ENCODE measurements around the gene GATM.
"Not testable (repeated sequence)": the region's sequence is repeated elsewhere in the genome, so short reads cannot be mapped to it uniquely, and the experiment has no call there.

GATM gene

DNA sequence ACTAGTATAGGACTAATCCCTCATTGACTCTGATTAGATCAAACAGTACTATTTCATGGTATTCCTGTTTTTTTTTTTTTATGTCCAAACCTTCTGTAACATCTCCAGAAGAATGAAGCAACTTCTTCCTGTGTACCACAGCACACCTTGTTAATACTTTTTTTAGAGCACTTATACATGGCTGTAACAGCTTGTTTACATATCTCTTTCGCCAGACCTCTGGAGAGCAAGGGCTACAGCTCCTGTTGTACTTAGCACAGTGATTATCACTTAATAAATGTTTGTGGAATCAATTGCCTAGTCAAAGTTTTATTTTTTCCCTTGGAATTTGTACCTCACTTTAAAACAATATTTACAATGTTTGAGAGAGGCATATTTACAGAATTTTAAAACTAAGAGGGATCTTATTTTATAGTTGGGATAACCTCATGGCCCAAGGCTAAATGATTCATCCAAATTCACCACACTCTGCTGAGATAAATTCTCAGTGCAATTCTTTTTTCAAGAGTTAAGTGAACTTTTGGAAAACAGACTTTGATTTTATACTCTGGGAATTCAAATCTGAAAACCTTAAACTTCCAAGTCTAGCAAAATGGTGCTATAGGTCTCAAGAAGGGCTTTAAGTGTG lies 9.2 kb upstream of the GATM start:
- ATAC-seq (no peak), DNase-seq (no peak)

DNA sequence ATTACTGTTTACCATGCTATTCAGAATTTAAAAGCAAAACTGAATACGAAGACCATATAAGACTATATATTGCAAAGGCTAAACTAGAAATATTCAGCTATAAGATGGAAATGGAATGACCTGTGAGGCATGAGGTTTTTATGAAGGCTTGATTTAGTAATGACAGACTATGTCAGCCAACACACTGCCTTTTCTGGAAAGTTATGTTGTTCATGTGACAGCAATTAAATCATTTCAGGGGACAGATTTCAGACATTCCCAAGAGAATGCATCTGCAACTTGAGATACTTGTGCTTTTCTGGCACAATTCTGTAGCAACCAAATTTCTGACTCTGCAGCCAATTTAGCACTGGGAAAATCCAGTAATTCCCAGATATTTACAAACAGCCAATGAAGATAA lies 8.6 kb upstream of the GATM start:
- DNase-seq (no peak), ATAC-seq (no peak)

DNA sequence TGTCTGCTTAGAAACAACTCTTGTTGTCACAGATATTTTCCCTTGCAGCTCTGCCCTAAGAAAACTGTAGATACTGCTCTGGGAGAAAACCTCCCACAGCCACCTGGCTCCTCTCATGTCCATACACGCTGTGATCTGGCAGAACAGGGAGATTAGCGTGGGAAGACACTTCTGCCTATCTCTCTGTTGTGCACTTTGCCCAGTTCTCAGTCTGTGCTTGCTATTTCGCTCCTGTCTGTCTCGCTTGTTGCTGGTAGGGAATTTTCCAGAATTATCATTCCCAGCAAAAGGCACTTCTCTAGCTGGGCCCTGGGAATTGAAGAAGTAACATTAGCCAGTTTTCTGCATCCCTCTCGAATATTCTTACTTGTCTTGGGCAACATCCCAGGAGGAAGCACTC lies 8.1 kb upstream of the GATM start:
- DNase-seq, result no peak

DNA sequence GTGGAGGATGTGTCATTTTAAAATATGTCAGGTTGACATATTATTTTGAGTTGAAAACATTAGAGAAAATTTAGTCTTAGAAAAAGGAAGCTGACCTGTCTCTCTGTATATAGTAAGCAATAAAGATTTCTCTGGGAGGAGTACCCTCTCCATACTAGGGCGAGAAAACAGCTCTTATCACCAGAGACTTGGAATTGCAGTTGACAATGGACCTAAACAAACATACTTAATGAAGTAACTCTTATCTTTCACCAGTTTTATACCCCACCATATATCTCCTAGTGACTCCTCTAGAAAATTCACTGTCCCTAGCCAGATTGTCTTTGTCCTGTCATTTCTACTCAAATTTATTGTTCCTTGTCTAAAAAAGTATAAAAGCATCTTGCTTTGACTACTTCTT lies 7.2 kb upstream of the GATM start:
- ATAC-seq, result no peak
- no peak for DNase-seq

More for the DNA sequence above, 8.1 kb upstream of the GATM start:
- ATAC-seq, result no peak

DNA sequence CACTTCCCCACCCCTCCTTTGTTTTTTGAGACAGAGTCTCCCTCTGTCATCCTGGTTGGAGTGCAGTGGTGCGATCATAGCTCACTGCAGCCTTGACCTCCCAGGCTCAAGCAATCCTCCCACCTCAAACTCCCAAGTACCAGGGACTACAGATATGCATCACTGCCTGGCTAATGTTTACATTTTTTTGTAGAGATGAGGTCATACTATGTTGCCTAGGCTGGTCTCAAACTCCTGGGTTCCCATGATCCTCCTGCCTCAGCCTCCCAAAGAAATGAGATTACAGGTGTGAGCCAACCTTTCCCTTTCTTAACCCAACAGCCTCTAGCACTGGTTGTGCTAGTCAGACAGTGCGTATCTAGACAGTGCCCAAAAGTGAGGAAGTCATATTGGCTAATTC lies 6.4 kb upstream of the GATM start:
- no peak for ATAC-seq

DNA sequence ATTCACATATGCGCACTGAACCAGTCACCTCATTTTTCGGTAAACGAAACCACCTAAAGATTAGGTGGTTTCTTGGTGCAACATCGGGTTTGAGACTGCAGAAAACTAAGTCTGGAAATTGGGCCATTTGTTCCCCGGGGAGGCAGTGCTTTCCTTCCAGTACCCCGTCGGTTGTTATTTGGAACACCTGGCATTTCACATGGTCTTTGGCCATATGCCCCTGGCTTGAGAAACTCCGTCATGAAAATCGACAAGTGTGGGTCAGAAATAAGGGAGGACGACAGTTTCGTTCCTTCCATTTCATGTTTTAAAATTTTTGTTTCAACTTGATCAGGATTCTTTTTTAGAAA lies 544 bp upstream of the GATM start:
- ATAC-seq (no peak), DNase-seq (no peak)

More for the DNA sequence above, 6.4 kb upstream of the GATM start:
- no peak for DNase-seq

DNA sequence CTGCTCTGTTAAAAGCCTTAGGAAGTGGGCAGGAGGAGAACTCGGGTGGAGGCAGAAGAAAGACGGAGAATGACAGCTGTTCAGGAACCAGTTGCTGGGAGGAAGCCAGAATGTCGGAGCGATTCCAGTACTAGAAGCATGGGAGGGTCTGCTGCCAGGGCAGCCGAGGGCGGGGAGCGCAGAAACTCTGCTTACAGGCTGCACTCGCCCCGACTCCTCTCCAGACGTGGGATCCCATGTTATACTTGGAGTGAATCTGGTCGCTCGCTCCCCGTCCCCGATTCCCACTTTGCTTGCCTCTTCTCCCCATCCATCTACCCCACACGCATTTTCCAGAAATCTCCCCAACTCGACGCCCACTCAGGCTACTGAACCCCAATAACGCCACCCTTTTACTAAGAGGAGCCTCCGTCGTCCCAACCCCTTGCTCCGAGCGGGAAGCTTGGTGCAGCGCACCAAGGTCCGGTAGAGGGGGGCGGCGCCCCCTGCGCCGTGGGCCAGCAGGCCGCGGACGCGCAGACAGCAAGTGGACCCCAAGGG lies 665 bp downstream of the GATM start:
- ATAC-seq (no peak), DNase-seq (no peak)

DNA sequence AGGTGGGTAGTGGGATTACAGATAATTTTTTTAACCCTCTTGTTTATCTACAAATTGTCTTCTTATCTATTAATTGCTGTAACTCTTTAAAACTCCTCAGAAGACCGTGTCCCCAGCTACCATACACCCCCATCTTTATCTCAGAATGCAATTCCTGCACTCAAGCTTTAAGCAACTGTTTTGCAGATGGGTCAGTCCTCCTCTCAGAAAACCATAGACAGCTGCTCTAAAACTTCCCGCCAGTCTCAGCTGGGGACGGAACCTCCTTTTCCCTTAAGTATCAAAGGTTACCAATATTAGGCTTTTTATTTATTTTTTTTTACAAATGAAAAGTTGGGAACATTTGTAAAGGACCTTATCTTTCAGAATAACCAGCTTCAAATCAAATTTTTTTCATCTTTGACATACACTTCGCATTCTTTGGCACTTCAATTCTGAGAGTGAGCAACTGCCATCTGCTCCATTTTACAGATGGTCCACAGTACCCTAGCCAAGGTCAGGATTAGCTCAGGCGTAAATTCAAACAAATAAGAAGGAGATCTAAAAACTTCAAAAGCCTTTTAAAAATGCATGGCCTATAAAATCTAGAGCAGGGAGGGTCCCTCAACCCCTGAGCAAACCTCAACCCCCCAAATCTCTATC lies 1.3 kb downstream of the GATM start:
- DNase-seq (no peak), ATAC-seq (no peak)

DNA sequence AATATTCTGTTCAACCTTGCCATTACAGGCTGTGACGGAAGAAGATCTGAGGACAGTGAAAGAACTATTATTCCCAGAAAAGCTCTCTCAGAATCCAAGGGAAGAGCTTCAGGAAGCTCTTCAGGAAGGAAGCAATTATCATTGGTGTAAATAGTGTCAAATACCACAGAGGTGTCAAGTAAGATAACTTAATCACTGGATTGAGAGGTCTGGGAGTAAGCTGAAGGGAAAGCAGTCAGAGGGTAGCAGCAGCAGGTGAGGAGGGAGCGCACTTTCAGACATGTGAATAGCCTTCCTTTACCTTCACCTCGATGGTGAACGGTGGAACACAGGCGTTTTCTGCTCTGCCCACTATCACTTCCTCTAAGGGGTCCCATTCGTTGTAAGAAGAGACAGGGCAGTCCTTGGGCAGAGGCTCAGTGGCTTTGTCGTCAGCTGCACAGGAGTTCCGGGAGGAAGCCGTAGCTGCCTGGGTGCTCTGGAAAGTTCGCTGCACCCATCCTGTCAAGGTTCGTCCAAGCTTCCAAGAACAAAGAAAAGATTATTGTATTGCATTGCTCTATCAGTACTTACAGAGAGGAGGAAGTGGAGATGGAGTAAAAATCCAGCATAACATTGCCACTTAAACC lies 1.9 kb downstream of the GATM start:
- ATAC-seq, result no peak
- no peak for DNase-seq

DNA sequence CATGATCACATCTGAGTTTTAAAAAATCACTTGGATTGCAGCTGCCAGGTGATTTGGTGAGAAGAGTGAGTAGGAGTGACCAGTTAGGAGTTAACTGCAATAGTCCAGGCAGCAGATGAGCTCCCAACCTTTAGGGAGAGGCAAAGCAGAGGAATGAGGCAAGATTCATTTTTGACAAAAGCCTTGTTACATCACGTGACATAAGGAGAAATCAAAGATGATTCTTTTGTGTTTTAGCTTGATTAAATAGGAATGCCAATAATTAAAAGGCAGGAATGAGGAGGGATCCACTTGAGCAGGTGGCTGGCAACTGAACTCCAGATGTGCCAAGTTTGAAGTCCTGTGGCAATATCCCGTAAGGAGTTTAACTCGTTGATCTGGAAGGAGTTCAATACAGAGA lies 2.5 kb downstream of the GATM start:
- ATAC-seq (no peak), DNase-seq (no peak)

DNA sequence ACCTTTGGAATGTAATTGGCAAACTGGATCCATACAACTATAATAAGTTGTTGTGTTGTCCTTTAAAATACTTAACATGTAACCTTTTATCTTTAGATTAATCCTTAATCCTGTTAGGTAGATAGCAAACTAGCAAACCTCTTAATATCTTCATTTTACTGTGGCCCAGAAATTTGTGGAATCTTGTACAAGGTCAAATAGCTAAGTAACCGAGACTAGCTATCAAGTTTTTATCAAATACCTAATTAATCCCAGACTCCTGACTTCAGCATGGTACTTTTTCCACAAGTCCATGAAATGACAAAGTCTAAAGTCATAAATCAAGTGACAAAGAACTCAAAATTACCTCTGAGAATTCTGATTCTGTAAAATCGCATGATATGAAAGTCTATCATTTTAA lies 4.4 kb downstream of the GATM start:
- ATAC-seq, result no peak
- DNase-seq, result no peak

DNA sequence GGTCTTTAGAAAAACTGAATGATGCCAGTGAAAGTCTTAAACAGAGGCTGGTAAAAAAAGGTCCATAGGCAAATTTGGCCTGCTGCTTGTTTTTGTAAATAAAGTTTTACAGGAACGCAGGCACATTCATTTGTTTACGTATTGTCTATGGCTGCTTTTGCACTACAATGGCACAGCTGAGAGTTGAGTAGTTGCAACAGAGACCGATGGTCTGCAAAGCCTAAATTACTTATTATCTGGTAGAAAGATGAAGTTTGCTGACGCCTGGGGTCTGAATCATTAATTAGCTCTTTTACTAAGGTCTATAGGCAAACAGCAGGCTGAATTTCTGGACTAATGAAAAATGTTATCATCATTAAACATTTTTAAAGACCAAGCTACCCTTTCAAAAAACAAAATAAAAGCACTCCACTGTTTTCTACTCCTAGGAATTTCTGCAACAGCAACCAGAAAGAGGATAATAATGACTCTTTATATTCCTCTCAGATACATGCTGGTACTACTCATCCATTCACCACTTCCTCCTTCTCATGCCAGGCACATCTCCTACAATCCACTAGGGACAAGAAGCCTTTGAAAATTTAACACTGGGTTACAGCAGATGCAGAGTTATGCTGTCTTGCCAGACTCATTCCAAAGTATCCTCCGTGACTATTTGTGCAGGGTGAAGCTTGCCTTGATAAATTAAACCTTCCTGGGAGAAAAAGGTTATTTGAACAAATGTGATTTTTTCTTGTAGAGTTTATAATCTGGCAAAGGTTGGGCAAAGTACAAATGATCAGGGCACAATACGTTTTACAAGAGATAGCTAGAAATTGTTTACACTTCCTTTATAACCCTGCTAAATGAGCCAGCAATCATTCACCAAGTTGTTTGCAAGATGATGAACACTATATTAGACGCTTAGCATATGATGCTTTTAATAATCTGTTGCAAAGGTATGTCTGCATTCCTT lies 6.0 kb downstream of the GATM start:
- no peak for DNase-seq
- ATAC-seq, result no peak

DNA sequence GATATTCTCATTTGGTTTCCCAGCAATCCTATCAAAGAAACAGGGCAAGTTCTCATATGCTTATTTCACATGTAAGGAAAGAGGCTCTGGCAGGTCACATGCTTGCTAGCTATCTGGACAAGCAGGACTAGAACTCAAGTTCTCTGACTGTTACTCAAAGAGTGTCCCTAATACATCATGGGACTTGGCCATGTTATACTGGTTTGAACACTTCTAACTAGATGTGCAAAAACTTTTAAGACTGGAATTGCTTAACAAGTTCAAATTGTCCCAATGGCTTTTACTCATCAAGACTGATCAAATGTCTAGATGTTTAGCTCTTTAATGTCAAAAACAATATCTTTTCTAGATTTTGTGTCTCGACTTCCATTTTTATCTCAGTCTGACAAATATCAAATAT lies 6.8 kb downstream of the GATM start:
- ATAC-seq (no peak), DNase-seq (no peak)

DNA sequence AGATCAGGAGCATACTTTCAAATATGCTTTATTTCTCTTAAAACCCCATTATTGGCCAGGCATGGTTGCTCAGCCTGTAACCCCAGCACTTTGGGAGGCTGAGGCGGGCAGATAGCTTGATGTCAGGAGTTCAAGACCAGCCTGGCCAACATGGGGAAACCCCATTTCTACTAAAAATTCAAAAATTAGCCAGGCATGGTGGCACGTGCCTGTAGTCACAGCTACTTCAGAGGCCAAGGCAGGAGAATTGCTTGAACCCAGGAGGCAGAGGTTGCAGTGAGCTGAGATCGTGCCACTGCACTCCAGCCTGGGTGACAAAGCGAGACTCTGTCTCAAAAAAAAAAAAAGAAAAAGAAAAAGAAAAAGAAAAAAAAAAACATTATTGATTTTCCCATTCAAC lies 8.3 kb downstream of the GATM start:
- not testable (repeated sequence) for DNase-seq, ATAC-seq

DNA sequence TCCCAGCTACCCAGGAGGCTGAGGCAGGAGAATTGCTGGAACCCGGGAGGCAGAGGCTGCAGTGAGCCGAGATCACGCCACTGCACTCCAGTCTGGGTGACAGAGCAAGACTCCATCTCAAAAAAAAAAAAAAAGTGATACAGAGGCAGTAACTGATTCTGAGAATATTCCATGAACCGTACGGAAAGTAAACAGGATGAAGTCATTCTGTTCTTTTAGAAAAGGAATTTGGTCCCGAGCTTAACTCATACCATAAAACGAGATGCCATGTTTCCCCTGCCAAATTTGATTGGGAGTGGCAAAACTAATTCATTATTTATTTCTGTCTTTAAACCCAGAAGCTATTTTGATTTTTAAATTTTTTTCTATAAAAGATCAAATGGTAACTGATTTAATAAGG lies 11.1 kb downstream of the GATM start:
- DNase-seq, ATAC-seq: not testable (repeated sequence)

DNA sequence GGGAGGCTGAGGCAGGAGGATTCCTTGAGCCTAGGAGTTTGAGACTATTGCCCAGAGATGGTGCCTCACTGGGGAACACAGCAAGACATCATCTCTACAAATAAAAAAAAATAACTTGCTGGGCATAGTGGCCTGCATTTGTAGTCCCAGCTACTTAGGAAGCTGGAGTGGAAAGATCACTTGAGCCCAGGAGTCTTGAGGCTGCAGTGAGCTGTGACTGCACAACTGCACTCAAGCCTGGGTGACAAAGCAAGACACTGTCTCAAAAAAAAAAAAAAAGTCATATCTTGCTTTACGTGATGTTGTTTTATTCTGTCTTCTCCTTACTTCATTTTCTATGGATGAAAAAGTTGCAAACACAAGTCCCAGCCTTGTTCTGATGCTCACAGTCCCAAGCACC lies 14.1 kb downstream of the GATM start:
- no peak for ATAC-seq
- DNase-seq, result no peak

DNA sequence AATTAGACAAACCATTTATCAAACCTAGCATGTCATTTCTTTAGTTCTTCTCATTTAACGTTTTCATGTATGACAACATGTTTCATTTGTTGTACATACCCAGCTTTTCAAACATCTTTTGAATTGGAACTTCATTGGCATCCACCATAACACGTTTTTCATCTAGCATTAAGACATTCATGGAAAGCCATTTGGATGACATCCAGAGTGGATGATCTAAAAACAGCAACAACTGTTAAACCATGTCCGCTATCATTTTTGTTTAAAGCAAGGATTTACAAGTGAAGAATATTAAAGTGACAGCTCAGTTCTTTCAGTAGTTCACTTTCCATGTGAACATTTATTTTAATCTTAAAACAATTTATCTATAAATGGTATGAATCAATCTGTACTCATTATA lies 14.5 kb downstream of the GATM start:
- DNase-seq (no peak), ATAC-seq (no peak)

DNA sequence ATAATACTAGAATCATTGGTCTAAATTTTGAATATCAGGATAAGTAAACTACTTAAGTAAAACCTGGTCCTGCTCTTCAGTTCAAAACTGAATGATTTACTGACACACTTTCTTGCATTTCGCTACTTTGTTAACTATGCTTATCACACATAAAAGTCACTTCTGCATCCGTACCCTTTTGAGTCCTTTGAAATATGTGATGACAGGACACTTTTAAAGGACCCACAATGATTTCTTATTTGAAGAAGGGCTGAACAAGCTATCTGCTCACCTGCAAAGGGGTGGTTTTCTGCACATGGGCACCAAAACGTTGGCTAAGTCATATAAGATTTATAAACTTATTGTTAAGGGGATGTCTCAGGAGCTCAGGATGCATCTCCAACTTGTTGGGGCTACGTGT lies 15.0 kb downstream of the GATM start:
- DNase-seq (no peak), ATAC-seq (no peak)

DNA sequence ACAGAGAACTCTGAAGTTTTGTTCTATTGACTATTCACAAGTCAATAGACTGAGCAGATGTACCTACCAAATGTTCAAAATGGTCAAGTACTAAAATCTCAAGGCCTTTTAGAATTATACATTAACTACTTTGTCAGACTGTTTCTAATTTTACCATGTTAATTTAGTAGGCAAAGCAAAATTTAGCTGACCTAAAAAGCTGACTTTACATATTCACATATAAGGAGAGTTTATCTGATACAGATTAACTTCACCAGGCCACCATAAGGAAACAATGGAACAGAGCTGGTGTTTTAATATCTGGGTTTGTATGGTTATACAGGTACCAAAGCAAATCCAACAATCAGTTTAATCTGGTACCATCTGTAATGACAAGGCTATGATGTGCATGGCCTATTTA lies 15.9 kb downstream of the GATM start:
- DNase-seq (no peak), ATAC-seq (no peak)

DNA sequence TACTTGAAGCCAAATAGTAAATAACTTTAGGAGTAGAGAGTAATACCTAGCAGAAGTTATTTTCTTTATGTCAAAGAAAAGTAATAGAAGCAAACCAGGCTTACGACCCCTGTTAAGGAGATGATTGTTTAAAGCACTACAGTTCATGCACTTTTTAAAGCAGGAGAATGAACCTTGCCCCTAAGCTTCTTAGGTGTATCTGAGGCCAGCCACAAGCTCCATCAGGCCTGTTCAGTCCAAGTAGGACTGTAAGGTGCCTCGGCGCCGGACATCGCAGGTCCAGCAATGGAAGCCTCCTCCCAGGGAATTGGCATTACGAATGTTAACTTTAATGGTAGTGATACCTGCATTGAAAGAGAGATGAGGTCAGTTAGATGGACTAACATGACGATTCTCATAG lies 16.5 kb downstream of the GATM start:
- DNase-seq (no peak), ATAC-seq (no peak)

DNA sequence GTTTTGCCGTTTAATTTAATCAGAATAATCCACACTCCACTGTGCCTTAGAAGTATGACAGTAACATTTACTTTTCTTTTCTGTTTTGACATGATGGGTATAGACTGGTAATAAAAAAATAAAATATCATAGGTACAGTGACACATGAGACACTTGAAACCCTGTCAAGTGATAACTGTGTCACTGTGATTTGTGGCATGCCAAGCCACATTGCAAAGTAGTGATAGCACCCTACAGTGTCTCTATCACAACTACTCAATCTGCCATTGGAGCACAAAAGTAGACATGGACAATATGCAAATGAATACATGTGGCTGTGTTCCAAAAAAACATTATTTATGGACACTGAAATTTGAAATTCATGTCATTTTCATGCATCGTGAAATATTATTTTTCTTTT lies 22.5 kb downstream of the GATM start:
- ATAC-seq, result no peak
- DNase-seq, result no peak

DNA sequence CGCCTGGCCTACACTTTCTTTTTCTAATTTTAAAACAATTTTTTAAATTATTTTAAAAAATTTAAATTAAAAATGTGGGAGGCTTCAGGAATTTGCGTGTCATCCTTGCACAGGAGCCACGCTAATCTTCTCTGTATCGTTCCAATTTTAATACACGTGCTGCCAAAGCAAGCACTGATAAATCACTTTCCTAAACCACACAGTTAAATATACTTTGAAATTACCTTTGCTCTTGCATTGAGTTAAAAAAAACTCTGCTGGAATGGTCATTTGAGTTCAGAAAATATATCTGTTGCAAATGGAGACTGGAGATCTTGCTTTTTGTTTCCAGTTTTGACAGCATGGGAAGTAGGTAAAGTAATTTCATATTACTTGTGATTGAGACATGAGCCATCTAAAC lies 23.6 kb downstream of the GATM start:
- ATAC-seq, result no peak

DNA sequence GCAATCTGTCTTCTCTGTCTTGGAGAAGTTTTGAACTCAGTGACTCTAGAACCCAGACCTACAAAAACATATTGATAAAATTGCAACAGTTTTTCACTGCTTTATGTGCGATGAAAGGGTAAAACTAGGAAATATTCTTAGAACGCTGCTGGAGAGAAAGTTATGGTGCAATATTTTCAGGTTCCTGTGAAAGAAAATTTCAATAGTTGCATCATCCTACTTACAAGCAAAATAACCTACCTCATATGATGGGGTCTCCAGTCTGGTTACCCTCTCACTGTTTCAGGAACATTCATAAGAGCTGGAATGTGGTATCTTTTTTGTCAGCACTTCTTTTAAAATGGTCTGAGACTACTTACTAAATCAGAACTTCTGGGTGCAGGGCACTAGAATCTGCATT lies 27.1 kb downstream of the GATM start:
- ATAC-seq, result no peak
- DNase-seq, result no peak

More for the DNA sequence above, 23.6 kb downstream of the GATM start:
- no peak for DNase-seq
